ENCODE data around the gene CSTF1. TPM values are rescaled to one million over a fixed set of nuclear protein-coding genes. Genes with fewer than 3 reads are reported as not detected.

CSTF1 gene
- polyA plus RNA-seq, 1 of the 3 experiments (the other 2 are of a cell fraction), result 23.4 TPM

DNA sequence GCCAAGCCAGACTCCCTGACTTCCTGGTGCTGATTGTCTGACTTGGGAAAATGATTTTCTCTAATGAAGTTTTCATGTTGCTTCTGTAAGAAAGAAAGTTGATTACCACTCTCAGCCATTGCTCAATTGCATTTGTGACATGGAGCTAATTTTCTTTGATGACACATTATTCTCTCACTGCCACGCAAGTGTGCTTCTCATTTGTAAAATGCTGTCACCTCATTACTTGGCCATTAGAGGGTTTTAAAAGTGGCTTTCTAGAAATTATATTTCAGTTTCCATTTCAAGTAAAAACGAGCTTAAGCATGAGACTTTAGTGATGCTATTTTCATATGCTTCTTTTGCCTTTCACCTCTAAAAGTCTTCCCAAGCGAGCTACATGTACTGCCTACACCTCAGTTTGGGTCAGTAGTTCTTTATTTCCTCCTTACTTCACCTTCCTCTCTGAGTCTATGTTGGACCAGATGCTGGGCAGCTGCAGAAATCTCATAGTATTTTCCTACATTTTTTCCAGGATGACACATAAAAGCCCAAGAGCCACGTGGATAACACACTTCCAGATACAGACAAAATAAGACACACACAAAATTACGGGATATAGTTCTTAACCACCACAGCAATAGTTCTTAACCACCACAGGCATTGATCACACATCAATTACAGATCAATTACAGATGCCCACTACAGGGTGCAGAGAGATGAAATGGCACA is 39.9 kb upstream of the CSTF1 start:
- no peak overlapping the region for H3K4me3 ChIP-seq (ENCODE audit: low read depth in 2 of 2, low read length in 1 of 2)
- H2AFZ ChIP-seq (ENCODE audit: low read depth), result no peak overlapping the region
- no peak overlapping the region for H3K9ac ChIP-seq
- no peaks in the 10 kb centered on the region for H3K79me2 ChIP-seq (ENCODE audit: insufficient read depth)
- DNase-seq, result no peak
- WGBS (ENCODE audit: low lambda C conversion rate), result 13% methylated on average over 5 of the region's 5 CpGs
- no peak overlapping the region for H3K27ac ChIP-seq (ENCODE audit: low read depth in 2 of 2, low read length in 1 of 2)
- no peaks in the 10 kb centered on the region for H3F3A ChIP-seq (replicated peaks; ENCODE audit: insufficient read depth)
- no peaks in the 10 kb centered on the region for H3K9me3 ChIP-seq
- no peaks in the 10 kb centered on the region for H3K9me2 ChIP-seq
- CTCF ChIA-PET, result interaction anchor here (0.7 to 2.1 kb wide), 3 partner anchors 9 to 165 kb away, joined by 3 to 19 read pairs (median 4); no protein-coding TSS in a partner anchor
- no peaks in the 10 kb centered on the region for H3K36me3 ChIP-seq (replicated peaks in 1 of 2; ENCODE audit: control insufficient read depth in 1 of 2, insufficient read depth in 2 of 2, low read length in 1 of 2)
- POLR2A ChIA-PET, result no interaction called here
- H4K20me1 ChIP-seq (ENCODE audit: insufficient read depth), result no peaks in the 10 kb centered on the region
- H3K4me1 ChIP-seq (ENCODE audit: control insufficient read depth in 1 of 2, insufficient read depth in 2 of 2, low read depth in 1 of 2, low read length in 1 of 2), result no peaks in the 10 kb centered on the region
- no peaks in the 10 kb centered on the region for H3K27me3 ChIP-seq (ENCODE audit: insufficient read depth)
- TF ChIP-seq RXRA (IDR thresholded peaks at IDR 0.05; ENCODE audit: borderline replicate concordance, low read depth) (no peak), POLR2AphosphoS5 (IDR thresholded peaks at IDR 0.05; ENCODE audit: low read depth, low read length) (no peak), SMC3 (IDR thresholded peaks at IDR 0.05; ENCODE audit: low read depth, low read length) (no peak), MEF2A (IDR thresholded peaks at IDR 0.05; ENCODE audit: borderline replicate concordance, low read depth) (no peak)
- no peak overlapping the region for H3K4me2 ChIP-seq

DNA sequence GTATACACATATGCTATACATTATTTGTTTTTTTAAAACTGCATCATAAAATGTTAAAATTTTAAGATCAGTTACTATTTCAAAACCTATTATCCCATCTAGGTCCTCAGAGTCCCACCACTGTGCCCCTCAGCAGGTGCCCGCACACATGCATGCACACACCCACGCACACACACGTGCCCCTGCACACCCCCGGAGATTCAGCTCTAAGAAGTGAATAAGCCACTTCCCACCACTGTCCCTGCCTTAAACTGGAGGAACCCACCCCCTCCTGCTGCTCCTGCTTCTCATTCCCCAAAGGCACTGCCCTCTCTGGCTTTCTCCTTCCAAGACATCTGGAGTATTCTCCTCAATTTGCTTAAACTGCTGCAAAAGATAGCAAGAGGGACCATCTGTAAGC is 39.1 kb upstream of the CSTF1 start:
- WGBS (ENCODE audit: low lambda C conversion rate), result 60% methylated on average over 4 of the region's 4 CpGs
- Histone ChIP-seq H3K9ac (no peak overlapping the region), H3K9me2 (no peaks in the 10 kb centered on the region), H3K4me1 (ENCODE audit: control insufficient read depth in 1 of 2, insufficient read depth in 2 of 2, low read depth in 1 of 2, low read length in 1 of 2) (no peaks in the 10 kb centered on the region), H3F3A (replicated peaks; ENCODE audit: insufficient read depth) (no peaks in the 10 kb centered on the region), H4K20me1 (ENCODE audit: insufficient read depth) (no peaks in the 10 kb centered on the region), H3K27me3 (ENCODE audit: insufficient read depth) (no peaks in the 10 kb centered on the region), H3K27ac (ENCODE audit: low read depth in 2 of 2, low read length in 1 of 2) (no peak overlapping the region), H3K79me2 (ENCODE audit: insufficient read depth) (no peaks in the 10 kb centered on the region), H3K4me3 (ENCODE audit: low read depth in 2 of 2, low read length in 1 of 2) (no peak overlapping the region), H3K9me3 (no peaks in the 10 kb centered on the region), H2AFZ (ENCODE audit: low read depth) (no peak overlapping the region), H3K4me2 (no peak overlapping the region), H3K36me3 (replicated peaks in 1 of 2; ENCODE audit: control insufficient read depth in 1 of 2, insufficient read depth in 2 of 2, low read length in 1 of 2) (no peaks in the 10 kb centered on the region)
- DNase-seq, result no peak
- ChIA-PET POLR2A (no interaction called here), CTCF (interaction anchor here (2.1 kb wide), 1 partner anchor 10 kb away, joined by 19 read pairs; no protein-coding TSS in a partner anchor)
- TF ChIP-seq, protein P1, sequence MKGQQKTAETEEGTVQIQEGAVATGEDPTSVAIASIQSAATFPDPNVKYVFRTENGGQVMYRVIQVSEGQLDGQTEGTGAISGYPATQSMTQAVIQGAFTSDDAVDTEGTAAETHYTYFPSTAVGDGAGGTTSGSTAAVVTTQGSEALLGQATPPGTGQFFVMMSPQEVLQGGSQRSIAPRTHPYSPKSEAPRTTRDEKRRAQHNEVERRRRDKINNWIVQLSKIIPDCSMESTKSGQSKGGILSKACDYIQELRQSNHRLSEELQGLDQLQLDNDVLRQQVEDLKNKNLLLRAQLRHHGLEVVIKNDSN (IDR thresholded peaks at IDR 0.05; ENCODE audit: borderline replicate concordance, low read depth), result no peak
- TF ChIP-seq TAF1 (IDR thresholded peaks at IDR 0.05; ENCODE audit: borderline replicate concordance, low read depth, low read length), result no peak
- no peak for TF ChIP-seq GABPA (IDR thresholded peaks at IDR 0.05; ENCODE audit: low read depth)
- no peak for TF ChIP-seq FOXM1 (IDR thresholded peaks at IDR 0.05; ENCODE audit: low read depth)
- TF ChIP-seq MEF2A (IDR thresholded peaks at IDR 0.05; ENCODE audit: borderline replicate concordance, low read depth), result no peak
- TF ChIP-seq, protein P2, sequence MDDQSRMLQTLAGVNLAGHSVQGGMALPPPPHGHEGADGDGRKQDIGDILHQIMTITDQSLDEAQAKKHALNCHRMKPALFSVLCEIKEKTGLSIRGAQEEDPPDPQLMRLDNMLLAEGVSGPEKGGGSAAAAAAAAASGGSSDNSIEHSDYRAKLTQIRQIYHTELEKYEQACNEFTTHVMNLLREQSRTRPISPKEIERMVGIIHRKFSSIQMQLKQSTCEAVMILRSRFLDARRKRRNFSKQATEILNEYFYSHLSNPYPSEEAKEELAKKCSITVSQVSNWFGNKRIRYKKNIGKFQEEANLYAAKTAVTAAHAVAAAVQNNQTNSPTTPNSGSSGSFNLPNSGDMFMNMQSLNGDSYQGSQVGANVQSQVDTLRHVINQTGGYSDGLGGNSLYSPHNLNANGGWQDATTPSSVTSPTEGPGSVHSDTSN (IDR thresholded peaks at IDR 0.05), result no peak
- TF ChIP-seq NRF1 (IDR thresholded peaks at IDR 0.05; ENCODE audit: low read depth, low read length), result no peak
- TF ChIP-seq TCF12 (IDR thresholded peaks at IDR 0.05), result no peak
- TF ChIP-seq FOSL2 (IDR thresholded peaks at IDR 0.05; ENCODE audit: borderline replicate concordance, low read depth), result no peak
- no peak for TF ChIP-seq CHD2 (IDR thresholded peaks at IDR 0.05; ENCODE audit: low read length, partially characterized antibody)
- no peak for TF ChIP-seq TEAD4 (IDR thresholded peaks at IDR 0.05; ENCODE audit: borderline replicate concordance, insufficient read depth)
- TF ChIP-seq SIN3A (IDR thresholded peaks at IDR 0.05; ENCODE audit: borderline replicate concordance, low read depth, low read length), result no peak
- TF ChIP-seq POLR2AphosphoS5 (IDR thresholded peaks at IDR 0.05; ENCODE audit: low read depth, low read length), result no peak
- TF ChIP-seq EZH2phosphoT487 (IDR thresholded peaks at IDR 0.05; ENCODE audit: borderline replicate concordance, low read depth), result no peak
- TF ChIP-seq, protein P3, sequence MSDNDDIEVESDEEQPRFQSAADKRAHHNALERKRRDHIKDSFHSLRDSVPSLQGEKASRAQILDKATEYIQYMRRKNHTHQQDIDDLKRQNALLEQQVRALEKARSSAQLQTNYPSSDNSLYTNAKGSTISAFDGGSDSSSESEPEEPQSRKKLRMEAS (IDR thresholded peaks at IDR 0.05; ENCODE audit: low read depth), result no peak
- TF ChIP-seq ELF1 (IDR thresholded peaks at IDR 0.05), result no peak
- TF ChIP-seq RCOR1 (IDR thresholded peaks at IDR 0.05; ENCODE audit: low read length), result no peak
- TF ChIP-seq, protein P4, sequence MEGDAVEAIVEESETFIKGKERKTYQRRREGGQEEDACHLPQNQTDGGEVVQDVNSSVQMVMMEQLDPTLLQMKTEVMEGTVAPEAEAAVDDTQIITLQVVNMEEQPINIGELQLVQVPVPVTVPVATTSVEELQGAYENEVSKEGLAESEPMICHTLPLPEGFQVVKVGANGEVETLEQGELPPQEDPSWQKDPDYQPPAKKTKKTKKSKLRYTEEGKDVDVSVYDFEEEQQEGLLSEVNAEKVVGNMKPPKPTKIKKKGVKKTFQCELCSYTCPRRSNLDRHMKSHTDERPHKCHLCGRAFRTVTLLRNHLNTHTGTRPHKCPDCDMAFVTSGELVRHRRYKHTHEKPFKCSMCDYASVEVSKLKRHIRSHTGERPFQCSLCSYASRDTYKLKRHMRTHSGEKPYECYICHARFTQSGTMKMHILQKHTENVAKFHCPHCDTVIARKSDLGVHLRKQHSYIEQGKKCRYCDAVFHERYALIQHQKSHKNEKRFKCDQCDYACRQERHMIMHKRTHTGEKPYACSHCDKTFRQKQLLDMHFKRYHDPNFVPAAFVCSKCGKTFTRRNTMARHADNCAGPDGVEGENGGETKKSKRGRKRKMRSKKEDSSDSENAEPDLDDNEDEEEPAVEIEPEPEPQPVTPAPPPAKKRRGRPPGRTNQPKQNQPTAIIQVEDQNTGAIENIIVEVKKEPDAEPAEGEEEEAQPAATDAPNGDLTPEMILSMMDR (IDR thresholded peaks at IDR 0.05), result no peak
- TF ChIP-seq FOXJ3 (CRISPR knock-in tag; IDR thresholded peaks at IDR 0.05), result no peak
